HG02981 (cell line): ENCODE data around the gene ECM2.
A peak's percentile ranks its signal among the peaks of the same experiment; 100 is the strongest.

Experiments
- ATAC-seq: cut with Tn5 transposase; IDR thresholded peaks from one replicate; pipeline ENCODE4 v1.9.1; 2021; ENCODE audit warnings: mild to moderate bottlenecking, moderate library complexity; ENCODE audit not compliant: unreplicated experiment

Gene ECM2

DNA sequence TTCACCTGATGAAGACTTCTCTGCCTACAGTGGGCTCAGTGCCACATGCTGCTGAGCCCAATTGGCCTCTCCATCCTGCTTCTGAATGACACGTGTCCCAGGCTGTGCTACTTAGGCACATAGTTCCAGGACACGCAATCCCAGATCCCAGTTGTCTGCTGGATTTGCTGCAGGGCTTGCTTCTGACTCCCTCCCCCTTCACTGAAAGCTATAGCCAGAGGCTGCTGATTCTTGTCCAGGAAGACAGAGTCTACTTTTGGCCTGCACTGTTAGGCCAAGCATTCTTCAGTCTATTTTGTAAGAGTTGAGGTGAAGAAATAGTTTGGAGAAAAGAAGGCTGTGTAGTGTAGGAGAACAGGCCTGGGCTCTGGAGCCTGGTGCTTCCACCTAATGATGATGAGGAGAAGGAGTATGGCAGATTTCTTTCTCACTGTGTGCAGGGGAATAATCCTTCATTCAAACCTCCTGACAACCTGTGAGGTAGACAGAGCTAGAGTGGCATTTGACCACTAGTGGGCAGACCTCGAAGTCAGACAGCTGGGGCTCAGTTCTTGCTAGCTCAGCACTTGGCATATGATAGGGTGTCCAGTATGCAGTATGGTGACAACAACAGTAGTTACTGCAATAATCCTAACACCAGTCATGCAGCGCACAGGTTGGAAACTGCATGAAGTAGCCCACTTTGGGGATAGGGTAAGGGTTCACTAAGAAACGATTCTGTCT, 34.0 kb downstream of the ECM2 start:
- no peak for ATAC-seq

DNA sequence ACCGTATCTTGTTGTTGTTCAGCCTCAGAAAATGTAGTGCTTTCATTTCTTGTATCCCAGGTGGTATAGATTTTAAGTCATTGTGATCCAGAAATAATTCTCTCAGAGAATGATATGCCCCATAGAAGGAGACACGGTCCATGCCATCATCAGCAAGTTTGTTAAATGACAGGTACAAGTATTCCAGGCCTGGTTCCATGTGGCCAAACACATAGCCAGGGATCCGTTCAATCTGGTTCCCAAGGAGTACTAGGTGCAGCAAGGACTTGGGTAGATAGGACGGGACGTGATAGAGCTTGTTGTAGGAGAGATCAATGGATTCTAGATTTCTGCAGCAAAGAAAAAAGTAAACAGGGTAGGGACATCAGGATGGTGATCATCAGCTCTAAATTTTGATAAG, 35.1 kb downstream of the ECM2 start:
- ATAC-seq = no peak

DNA sequence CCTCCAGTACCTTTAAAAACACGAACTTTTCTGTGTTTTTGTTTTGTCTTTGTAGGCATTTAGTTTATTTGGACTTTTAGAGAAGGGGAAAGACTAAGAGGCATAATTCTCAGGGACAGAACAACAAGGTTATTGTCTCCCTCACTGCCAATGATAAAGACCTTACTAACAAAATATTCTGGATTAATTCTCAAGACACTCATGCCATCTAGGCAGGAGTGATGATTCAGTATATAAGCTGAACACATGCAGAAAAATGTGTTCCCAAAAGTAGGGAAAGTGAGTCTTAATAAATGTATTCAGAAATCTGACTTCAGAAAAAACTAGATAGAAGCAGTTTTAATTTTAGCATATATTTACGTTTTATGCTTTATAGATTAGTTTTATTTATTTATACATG, 36.1 kb downstream of the ECM2 start:
- no peak for ATAC-seq

DNA sequence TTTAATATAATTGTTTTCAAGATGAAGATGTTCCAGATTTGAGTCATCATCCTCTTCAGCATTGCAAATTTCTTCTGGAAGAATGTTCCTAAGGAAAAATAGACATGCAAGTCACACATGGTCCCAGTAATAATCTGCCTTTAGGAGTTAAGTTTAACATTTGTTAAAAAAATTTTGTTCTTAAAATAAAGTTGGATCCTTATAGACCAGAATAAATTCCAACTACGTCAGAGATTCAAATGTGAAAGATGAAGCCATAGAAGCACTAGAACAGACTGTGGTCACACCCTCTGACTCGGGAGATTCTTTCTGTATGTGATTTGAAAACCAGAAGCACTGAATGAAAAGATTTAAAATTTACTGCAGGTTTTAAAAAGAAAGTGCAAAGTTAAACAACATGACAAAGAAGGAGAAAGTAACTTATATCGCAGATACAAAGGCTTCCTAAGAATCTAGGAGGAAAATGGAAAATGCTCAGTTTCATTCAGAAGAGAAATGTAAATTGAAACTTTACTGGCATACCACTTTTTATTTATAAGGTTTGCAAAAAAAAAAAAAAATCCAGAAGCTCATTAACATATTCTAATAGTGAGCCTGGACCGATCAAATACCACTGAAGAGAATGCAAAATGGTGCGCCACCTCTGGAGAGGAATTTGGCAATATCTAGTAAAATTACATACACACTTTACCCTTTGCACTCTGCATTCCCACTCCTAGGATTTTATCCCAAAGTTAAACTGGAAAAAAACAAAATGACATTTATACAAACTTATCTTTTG, 39.2 kb downstream of the ECM2 start:
- ATAC-seq = no peak

DNA sequence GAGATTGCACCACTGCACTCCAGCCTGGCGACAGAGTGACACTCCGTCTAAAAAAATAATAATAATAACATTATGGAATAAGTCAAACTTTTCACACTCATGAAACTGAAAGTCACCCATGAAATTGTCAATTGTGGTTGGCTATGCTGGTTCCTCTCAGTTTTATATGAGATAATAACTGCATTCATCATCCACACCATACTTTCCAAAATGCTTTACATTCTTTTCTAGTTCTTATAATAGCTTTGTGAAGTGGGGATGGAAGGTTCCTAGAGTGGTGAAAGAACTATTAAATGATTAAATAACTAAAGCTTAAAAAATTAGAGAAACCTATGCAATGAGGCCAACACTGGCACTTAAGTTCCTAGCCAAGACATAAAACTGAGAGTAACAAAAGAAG, 40.9 kb downstream of the ECM2 start:
- no peak for ATAC-seq

DNA sequence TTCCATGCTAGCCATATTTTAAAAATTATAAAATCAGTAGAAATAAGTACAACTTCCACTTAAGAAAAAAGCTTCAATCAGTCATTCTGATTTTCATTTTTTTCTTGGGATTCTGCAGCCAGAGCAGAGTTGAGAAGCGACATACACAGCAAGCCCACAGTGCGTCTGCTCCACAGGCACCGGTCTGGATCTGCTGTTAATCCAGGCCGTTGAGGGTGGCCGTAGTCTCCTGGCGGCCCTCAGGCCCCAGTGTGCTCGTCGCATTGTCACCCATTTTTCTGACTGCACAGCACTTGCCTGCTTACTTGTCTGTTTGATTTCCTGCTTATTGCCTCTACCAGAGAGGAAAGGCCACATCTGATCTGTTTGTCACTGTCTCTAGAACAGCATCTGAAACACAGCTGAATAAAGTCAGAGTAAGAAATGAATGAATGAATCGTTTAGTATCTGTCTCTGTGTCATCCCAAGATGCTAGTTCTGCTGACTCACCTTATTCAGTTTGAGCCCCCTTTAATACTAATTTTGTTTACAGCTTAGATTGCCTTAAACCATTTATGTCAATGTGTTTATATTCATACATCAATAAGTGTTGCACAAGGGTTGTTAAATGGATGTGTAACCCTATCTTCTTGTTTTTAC, 41.9 kb downstream of the ECM2 start:
- no peak for ATAC-seq

DNA sequence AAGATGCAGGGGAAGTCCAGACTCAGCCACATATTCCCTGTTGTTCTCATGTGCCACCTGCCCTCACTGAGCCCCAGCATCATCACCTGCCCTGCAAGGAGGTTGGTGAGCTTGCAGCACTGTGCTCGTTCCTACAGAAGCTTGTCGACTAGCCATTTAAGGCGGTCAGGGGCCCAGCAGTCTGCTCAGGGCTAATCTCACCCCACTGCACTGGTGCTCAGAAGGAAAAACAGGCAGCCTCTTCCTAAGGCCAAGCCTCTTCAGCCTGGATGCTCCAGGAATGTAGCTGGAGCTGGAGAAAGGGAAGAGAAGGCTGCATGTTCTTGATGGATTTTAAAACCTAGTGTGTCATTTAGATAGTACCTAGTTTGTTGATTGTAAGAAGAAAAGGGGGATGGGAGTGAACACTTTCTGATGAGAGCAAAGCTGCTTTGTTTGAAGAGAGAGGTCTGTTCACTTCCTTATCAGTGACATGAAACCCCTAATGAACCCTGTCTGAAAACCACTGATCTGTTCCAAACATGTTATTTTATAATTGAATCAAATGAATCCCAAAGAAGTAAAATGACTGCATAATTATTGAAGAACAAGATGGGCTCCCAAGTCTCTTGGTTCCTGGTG, 42.9 kb downstream of the ECM2 start:
- no peak for ATAC-seq

DNA sequence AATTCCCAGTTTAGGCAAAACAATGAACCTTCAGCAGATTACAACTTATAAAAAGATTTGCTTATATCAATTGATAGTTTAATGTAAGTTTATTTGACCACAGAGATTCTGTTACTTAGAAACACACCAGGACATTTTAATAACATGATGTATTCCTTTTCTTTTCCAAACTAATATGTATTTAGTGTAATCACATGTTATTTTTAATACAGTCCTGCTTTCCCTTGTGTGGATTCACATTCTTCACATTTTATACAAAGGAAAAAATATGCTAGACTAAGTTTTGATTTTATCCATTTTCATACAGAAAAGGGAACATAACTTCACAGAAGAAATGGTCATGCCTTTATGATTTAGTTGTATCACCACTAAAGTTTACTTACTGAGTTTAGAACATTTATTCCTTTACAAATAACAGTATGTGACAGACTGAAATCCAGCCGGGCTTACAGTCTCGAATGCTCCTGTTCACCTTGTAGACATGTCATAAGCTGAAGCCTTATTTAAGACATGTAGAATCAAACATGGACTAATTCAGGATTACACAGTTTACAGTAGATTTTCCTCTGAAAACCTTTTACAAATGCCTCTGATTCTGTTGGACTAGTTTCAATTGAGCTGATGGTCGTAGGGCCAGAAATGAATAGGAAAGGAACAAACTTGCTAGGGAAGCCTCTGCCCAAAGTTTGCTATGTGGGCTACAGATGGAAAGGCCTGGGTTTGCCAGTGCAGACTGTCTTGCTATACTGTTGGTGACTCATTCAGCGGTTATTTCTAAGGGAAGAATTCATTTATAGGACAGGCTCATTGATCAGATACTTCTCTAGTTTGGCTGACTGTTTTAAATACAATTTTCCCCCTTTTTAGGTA, 46.9 kb downstream of the ECM2 start:
- no peak for ATAC-seq

DNA sequence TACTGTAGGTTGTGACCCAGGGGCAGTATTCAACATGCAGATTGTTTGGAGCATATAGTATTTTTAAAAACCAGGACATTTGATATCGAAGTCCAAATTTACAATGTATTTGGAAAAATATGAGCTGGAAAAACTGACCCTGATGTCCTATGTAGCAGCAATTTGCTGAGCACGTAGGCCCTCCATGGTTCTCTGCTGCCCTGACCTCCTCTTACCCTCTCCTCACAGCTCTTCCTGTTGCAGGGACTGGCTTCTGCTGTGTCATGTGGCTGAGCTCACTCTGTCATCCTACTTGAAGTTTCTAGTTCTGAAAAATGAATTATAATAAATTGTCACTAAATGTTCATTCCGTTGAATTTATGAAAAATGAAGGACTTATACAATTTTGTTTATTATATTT, 49.4 kb downstream of the ECM2 start:
- ATAC-seq = no peak

DNA sequence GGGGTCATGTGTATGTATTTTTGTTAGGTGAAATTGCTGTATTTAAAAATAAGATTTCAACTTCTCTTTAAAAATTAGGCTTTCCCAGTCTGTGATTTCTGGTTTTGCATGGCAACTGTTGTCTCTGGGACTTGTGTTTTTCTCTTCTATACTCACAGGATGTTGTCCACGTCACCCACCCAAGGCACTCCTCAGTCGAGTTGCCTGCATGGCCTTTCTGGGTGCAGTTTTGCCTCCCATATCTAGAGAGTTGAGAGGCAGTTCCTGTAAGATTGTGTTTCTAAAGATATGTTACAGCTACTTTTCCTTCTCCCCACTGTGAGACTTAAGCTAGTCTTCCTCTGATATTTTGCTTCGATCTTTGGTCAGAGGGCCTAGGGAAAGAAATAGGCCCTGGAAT, 51.2 kb downstream of the ECM2 start:
- ATAC-seq = no peak

DNA sequence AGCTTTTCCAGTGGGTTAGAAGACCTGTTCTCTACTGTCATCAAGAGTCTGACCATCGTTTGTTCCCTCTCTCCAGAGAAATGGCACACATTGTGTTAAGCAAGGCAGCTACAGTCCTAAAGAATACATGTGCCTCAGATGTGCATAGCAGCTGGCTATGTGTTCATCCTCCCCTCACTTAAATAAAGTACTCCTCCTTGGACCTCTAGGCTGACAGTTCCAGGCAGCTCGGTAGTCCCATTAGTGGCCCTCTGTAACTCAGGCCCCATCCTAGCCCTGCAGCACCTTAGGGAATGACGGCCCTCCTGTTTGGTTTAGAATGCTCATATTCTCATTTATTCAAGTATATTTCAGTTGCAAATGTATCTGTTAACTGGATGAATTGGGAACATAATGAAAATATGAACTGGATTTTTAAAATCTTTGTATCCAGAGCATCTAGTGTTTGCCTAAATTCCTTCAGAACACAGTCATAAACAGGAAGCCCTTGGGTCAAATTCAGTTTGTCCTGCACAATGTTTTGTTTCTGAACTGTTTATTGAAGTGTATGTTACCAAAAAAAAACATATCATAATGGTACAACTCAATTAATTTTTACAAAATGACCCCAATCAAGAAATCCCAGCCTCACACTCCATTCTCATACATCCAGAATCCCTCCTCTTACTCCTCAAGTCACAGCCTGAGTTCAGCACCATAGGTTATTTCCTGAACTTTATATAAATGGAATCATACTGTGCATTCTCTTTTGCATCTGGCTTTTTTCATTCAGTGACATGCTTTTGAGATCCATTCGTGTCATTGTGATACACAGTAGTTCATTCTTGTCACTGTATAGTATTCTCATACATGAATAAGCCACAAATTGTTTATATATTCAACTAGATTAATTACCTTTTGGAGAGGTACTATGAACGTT, 51.9 kb downstream of the ECM2 start:
- no peak for ATAC-seq

DNA sequence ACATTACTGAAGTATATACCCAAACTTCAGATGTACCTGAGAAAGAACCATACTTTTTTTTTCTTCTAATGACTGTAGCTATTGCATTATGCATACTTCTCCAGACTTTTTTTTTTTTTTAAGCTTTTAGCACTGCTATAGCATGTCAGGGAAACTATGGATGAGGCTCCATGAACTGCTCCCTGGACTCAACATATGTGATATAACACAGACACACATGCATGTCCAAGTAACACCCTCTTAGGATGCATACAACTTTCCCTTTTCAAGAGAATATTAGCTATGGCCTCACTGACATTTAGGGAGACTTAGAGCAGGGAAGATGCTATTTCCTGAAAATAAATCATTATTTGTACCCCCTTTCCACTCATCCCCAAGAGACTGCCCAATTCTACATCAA, 53.0 kb downstream of the ECM2 start:
- no peak for ATAC-seq

DNA sequence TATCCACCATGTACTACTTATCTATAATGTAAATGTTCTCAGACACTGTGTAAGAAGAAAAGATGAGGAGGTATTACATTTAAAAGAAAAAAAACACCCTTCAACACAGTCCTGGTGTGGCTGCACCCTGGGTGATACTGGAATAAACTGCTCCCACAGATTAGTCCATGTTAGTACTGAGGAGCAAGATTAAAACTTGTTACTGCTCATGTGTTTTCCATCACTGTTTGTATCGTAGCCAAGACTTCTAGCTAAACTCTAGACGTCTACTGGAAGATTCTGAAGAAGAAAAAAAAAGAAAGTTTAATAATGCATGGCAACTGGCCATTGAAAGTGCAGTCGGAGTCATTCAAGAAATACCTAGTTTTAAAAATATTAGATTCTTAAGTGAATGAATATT, 53.5 kb downstream of the ECM2 start, which contains the start of gene ASPN:
Gene ASPN (minus strand): TSS at position 178 of the 400 bp plus-strand sequence.
- ATAC-seq = no peak

DNA sequence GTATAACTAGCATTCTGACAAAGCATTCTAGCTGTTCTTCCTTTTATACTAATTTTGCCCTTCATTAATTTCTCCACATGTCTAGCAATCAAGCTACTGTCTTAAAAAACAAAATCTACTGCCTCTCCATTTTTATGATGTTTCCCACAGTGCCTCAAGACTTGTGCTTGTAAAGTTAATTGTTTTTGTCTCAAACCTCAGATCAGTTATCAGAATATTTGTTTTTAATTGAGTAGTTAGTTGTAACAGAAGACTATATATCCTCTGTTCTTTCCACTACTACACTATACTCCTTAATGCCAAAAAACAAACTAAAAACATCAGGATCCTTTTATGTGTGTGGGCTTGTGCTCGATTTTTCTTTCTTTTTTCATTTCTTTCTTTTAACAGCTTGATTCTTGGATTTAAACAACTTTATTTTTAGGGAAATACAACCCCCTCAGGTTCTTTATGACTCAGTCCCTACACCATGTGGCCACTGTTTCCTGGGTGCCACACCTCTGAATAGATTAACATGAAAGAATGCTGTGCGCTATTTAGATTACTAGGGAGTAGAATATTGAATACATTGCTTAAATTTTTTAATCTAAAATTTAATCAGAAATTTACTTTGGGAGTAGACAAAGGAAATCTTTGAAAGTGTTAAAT, 54.7 kb downstream of the ECM2 start:
- no peak for ATAC-seq

DNA sequence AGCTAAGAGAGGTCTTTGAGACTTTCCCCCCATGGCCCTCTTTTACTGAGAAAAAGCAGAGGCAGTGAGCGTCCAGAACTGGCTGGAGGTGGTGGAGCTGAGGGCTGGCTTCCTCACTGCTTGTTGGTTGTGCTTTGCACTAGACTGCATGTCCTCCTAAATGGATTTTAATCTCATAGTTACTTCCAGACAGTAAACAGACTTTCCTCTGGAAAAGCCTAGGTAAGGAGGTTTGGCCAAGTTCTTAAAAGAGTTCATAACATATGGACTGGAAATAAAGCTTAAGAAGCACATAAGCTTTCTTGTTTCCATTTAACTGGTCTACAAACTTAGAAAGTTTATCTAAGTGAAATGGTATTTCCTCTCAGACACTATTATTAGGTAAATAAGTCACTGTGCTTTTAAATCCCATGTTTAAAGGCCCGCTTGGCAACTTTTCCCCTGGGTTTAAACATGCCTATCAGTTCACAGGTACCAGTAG, 55.5 kb downstream of the ECM2 start:
- ATAC-seq = no peak

DNA sequence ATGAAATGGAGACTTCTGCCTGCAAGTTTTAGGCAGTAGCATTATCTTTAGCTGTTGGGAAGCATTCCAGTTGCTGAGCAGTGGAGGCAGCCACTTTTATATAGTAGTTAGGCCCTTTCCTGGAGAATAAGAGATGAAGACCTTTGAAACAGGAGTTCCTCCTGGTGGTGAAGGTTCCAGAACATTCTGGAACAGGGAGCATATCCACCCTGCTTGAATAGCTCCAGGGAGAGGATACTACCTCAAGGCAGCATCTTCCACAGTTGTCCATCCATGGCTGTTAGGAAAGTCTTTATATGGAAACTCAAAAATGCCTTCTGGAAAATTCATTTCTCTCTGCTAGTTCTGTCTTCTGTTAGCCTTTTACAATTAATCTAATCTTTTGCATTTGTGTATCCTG, 56.4 kb downstream of the ECM2 start:
- ATAC-seq = no peak

DNA sequence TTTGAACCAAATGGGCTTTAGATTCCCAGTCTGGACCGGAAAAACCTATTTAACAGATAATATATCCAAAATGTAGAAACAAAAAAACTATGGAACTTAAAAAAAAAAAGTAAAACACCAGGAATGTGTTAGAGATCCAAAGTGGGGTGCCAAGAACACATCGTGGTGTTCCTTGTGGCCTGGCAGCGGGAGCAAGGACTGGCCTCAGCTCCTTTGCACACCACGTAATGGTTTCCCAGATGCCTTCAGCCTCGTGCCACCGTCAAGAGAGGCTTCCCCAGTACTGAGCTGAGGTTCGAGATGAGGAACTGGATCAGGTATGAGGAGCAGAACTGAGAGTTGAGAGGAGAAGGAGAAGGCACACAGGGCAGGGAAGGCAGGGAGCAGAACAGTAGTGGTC, 57.0 kb downstream of the ECM2 start:
- no peak for ATAC-seq

DNA sequence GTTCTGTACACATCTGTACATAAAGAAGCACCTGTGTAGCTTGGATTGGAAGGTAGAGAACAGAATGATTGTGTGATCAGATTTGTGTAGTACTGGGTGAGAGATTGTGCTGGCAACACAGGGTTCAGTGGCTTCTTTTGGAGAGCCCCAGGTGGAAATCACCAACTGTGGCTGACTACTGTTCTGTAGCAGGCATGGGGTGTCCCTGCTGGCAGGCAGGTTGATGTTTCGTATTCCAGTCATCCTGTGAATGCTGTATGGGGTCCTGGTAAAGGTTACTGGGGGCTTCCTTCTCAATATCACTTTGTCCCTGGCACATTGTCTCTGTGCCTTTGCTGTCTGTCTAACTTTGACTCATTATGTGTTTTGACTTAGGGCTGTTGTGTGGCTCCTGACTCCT, 58.8 kb downstream of the ECM2 start:
- peak; percentile 62 for ATAC-seq

DNA sequence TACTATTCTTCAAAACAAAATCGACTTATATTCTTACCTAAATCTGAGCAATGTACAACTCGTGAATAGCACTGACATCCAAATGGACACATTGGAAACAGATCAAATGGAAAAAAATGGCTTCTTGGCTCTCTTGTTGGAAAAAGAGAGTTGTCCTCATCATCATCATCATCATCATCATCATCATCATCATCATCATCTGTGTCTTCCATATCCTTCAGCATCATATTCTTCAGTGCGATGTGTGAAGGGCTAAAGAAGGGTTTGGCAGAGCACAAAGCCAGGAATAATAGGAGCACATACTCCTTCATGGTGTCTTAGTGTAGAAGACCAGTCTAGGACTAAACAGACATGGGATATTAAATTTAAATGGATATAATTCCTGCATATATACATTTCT, 61.2 kb downstream of the ECM2 start:
- ATAC-seq = no peak
